HepG2 (cell line): Measurements from ENCODE around the gene INO80C. TPM values are rescaled to one million over a fixed set of nuclear protein-coding genes. Genes with fewer than 3 reads are reported as not detected.

ENCODE experiments used
- DMAP1 ChIP-seq: IDR thresholded peaks from 2 replicates; pipeline ENCODE4 v1.6.1; 2016
- DR1 ChIP-seq: sonication (generic); formaldehyde crosslinking; IDR thresholded peaks from 2 replicates; pipeline ENCODE4 v1.8.0; 2021; ENCODE audit warnings: mild to moderate bottlenecking, missing genetic modification reagents, inconsistent platforms
- HNRNPL ChIP-seq: fragments of 200-400 bp; formaldehyde crosslinking; IDR thresholded peaks from 2 replicates; pipeline ENCODE4 v1.6.1; 2017; ENCODE audit warnings: mild to moderate bottlenecking, low read depth, low read length
- IRF2 ChIP-seq: IDR thresholded peaks from 2 replicates; pipeline ENCODE4 v1.6.1; 2018; ENCODE audit warnings: missing genetic modification reagents, missing compliant biosample characterization
- ISX ChIP-seq: sonication (generic); formaldehyde crosslinking; conservative IDR thresholded peaks from 2 replicates; pipeline ENCODE4 v1.5.0; 2020; ENCODE audit warnings: missing genetic modification reagents
- KDM6A ChIP-seq: IDR thresholded peaks from 2 replicates; pipeline ENCODE4 v1.6.1; 2016; ENCODE audit warnings: low read depth
- MEF2D ChIP-seq: sonication (generic); formaldehyde crosslinking; IDR thresholded peaks from 2 replicates; pipeline ENCODE4 v1.5.1; 2020; ENCODE audit warnings: mild to moderate bottlenecking, missing genetic modification reagents
- PHF21A ChIP-seq: sonication (generic); formaldehyde crosslinking; IDR thresholded peaks from 2 replicates; pipeline ENCODE4 v1.5.0; 2020; ENCODE audit warnings: mild to moderate bottlenecking, missing genetic modification reagents
- PHF8 ChIP-seq: sonication (generic); formaldehyde crosslinking; IDR thresholded peaks from 2 replicates; pipeline ENCODE4 v1.5.0; 2020; ENCODE audit warnings: missing genetic modification reagents
- POLR2A ChIP-seq, 2 experiments: IDR thresholded peaks; 2 replicates each; pipeline ENCODE4 v1.6.1; 2011; ENCODE audit warnings: low read depth in 2 of 2, low read length in 2 of 2, mild to moderate bottlenecking in 1 of 2, moderate library complexity in 1 of 2; ENCODE audit not compliant: insufficient read depth in 1 of 2
- POLR2AphosphoS2 ChIP-seq: IDR thresholded peaks from 2 replicates; pipeline ENCODE4 v1.6.1; 2011; ENCODE audit warnings: low read depth, low read length, improper control_type of control experiment
- REL ChIP-seq: sonication (generic); formaldehyde crosslinking; conservative IDR thresholded peaks from 2 replicates; pipeline ENCODE4 v1.8.0; 2022; ENCODE audit warnings: mild to moderate bottlenecking, missing genetic modification reagents, moderate library complexity
- SP5 ChIP-seq: IDR thresholded peaks from 2 replicates; pipeline ENCODE4 v1.6.1; 2016; ENCODE audit warnings: low read depth, borderline replicate concordance
- SUZ12 ChIP-seq: fragments of 150-350 bp; IDR thresholded peaks from 2 replicates; pipeline ENCODE4 v1.6.1; 2014; ENCODE audit warnings: low read depth, low read length
- ZC3H4 ChIP-seq: sonication (generic); formaldehyde crosslinking; IDR thresholded peaks from 2 replicates; pipeline ENCODE4 v1.4.0; 2020; ENCODE audit warnings: missing genetic modification reagents, borderline replicate concordance
- ZNF230 ChIP-seq: sonication (generic); formaldehyde crosslinking; IDR thresholded peaks from 2 replicates; pipeline ENCODE4 v1.4.0; 2020; ENCODE audit warnings: mild to moderate bottlenecking, missing genetic modification reagents
- ZNF564 ChIP-seq: sonication (generic); formaldehyde crosslinking; IDR thresholded peaks from 2 replicates; pipeline ENCODE4 v1.8.1; 2023; ENCODE audit warnings: mild to moderate bottlenecking, missing genetic modification reagents
- polyA plus RNA-seq, 8 experiments: library from polyadenylated mRNA; depleted of rRNA in 3 of 8; stranded (reverse) in 7 of 8; unstranded in 1 of 8; fragments of >200 nt; fragmentation: Illumina TruSeq in 4 of 8; extraction: Trizol in 4 of 8; gene quantifications; 2 replicates each; pipeline versions ENCODE4 v1.2.1 to v1.2.3, GENCODE V29; 2011 to 2016; ENCODE audit warnings: low read depth in 4 of 8, missing spikeins in 1 of 8, mixed read lengths in 1 of 8; ENCODE audit not compliant: insufficient read depth in 1 of 8
- total RNA-seq, 5 experiments: library from RNA; depleted of rRNA; stranded (reverse); fragments of >200 nt; fragmentation: Illumina TruSeq; extraction: Trizol; gene quantifications; 2 replicates each; pipeline ENCODE4 v1.2.3, GENCODE V29; 2016; ENCODE audit warnings: low read depth in 1 of 5
- TF ChIP-seq, protein P1 (sequence below): sonication (generic); formaldehyde crosslinking; IDR thresholded peaks from 2 replicates; pipeline ENCODE4 v1.5.1; 2020; ENCODE audit warnings: mild to moderate bottlenecking, missing genetic modification reagents
- TF ChIP-seq, protein P2 (sequence below), 2 experiments: sonication (generic) in 1 of 2; formaldehyde crosslinking in 1 of 2; IDR thresholded peaks; 2 replicates each; pipeline versions ENCODE4 v1.4.0 to v1.6.1; 2016 to 2020; ENCODE audit warnings: borderline replicate concordance in 1 of 2, low read depth in 1 of 2, mild to moderate bottlenecking in 1 of 2, missing genetic modification reagents in 1 of 2
- TF ChIP-seq, protein P3 (sequence below): sonication (generic); formaldehyde crosslinking; IDR thresholded peaks from 2 replicates; pipeline ENCODE4 v1.8.0; 2022; ENCODE audit warnings: missing genetic modification reagents, mild to moderate bottlenecking, inconsistent platforms, borderline replicate concordance
- TF ChIP-seq, protein P4 (sequence below): IDR thresholded peaks from 2 replicates; pipeline ENCODE4 v1.6.1; 2016; ENCODE audit warnings: low read depth

Gene INO80C
- total and polyA plus RNA-seq, 2 of the 13 experiments (the other 11 are each of a cell fraction or from before 2014, with no cell fraction given) = 8.2 to 15.4 TPM

DNA sequence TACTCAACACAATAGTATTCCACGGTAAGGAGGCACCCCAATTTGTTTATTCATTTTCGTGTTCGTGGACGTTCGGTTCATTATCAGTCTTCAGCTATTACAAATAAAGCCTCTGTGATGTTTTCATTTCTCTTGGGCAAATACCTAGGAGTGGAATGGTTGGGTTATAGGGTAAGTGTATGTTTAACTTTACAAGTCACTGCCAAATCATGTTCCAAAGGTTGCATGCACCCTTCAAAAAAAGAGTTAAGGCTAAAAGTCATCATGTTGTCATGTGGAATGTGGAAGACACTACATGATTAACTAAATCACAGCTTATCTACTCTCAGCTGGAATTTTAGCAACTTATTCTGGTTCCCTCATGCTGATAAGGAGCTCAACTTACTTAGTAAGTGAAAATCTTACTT is 15.8 kb downstream of the INO80C start (continued):
- TF ChIP-seq, protein P1, sequence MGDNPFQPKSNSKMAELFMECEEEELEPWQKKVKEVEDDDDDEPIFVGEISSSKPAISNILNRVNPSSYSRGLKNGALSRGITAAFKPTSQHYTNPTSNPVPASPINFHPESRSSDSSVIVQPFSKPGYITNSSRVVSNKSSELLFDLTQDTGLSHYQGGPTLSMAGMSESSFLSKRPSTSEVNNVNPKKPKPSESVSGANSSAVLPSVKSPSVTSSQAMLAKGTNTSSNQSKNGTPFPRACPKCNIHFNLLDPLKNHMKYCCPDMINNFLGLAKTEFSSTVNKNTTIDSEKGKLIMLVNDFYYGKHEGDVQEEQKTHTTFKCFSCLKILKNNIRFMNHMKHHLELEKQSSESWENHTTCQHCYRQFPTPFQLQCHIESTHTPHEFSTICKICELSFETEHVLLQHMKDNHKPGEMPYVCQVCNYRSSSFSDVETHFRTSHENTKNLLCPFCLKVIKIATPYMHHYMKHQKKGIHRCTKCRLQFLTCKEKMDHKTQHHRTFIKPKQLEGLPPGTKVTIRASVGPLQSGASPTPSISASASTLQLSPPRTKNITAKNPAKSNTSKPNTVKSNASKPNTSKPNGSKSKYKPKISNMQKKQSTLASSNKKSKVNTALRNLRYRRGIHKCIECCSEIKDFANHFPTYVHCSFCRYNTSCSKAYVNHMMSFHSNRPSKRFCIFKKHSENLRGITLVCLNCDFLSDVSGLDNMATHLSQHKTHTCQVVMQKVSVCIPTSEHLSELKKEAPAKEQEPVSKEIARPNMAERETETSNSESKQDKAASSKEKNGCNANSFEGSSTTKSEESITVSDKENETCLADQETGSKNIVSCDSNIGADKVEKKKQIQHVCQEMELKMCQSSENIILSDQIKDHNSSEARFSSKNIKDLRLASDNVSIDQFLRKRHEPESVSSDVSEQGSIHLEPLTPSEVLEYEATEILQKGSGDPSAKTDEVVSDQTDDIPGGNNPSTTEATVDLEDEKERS (CRISPR knock-in tag) = no peak
- TF ChIP-seq MEF2D (0 out of 2 replicates have a peak, but pooled peaks have one; percentile 21), ZNF564 (CRISPR knock-in tag) (no peak), ISX (CRISPR knock-in tag) (no peak), IRF2 (CRISPR knock-in tag) (no peak; the same call in 1 of the 2 replicates), DMAP1 (CRISPR knock-in tag) (no peak), PHF8 (CRISPR knock-in tag) (no peak), POLR2A (IDR thresholded peaks at IDR 0.05; ENCODE audit: insufficient read depth in 1 of 2, low read depth in 2 of 2, low read length in 2 of 2) (no peak), DR1 (CRISPR knock-in tag) (no peak), SP5 (CRISPR knock-in tag) (no peak), ZNF230 (CRISPR knock-in tag) (no peak), ZC3H4 (no peak), REL (no peak), HNRNPL (no peak), POLR2AphosphoS2 (no peak), KDM6A (CRISPR knock-in tag) (peak; percentile 27; the same call in 1 of the 2 replicates), PHF21A (CRISPR knock-in tag) (peak; percentile 39; the same call in 1 of the 2 replicates), SUZ12 (no peak)
- TF ChIP-seq, protein P2, sequence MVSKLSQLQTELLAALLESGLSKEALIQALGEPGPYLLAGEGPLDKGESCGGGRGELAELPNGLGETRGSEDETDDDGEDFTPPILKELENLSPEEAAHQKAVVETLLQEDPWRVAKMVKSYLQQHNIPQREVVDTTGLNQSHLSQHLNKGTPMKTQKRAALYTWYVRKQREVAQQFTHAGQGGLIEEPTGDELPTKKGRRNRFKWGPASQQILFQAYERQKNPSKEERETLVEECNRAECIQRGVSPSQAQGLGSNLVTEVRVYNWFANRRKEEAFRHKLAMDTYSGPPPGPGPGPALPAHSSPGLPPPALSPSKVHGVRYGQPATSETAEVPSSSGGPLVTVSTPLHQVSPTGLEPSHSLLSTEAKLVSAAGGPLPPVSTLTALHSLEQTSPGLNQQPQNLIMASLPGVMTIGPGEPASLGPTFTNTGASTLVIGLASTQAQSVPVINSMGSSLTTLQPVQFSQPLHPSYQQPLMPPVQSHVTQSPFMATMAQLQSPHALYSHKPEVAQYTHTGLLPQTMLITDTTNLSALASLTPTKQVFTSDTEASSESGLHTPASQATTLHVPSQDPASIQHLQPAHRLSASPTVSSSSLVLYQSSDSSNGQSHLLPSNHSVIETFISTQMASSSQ (IDR thresholded peaks at IDR 0.05; ENCODE audit: low read depth) = no peak
- TF ChIP-seq, protein P2 (CRISPR knock-in tag; IDR thresholded peaks at IDR 0.05; ENCODE audit: borderline replicate concordance) = no peak
- TF ChIP-seq, protein P3, sequence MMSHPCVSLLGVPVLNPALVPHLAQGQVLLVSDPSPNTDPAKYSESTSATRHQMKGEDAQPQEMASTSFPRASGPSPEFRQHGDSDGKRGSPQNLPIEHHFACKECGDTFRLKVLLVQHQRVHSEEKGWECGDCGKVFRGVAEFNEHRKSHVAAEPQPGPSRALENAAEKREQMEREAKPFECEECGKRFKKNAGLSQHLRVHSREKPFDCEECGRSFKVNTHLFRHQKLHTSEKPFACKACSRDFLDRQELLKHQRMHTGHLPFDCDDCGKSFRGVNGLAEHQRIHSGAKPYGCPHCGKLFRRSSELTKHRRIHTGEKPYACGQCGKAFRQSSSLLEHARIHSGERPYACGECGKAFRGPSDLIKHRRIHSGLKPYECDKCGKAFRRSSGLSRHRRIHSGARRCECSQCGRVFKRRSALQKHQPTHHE = no peak
- TF ChIP-seq, protein P4, sequence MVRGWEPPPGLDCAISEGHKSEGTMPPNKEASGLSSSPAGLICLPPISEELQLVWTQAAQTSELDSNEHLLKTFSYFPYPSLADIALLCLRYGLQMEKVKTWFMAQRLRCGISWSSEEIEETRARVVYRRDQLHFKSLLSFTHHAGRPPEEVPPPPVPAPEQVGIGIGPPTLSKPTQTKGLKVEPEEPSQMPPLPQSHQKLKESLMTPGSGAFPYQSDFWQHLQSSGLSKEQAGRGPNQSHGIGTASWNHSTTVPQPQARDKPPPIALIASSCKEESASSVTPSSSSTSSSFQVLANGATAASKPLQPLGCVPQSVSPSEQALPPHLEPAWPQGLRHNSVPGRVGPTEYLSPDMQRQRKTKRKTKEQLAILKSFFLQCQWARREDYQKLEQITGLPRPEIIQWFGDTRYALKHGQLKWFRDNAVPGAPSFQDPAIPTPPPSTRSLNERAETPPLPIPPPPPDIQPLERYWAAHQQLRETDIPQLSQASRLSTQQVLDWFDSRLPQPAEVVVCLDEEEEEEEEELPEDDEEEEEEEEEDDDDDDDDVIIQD (CRISPR knock-in tag) = peak; percentile 22; the same call in 1 of the 2 replicates
